Tibial artery (tissue), 4 donors: ENCODE results near the gene BIRC6.
"Not testable (repeated sequence)": the region's sequence is repeated elsewhere in the genome, so short reads cannot be mapped to it uniquely, and the experiment has no call there.

ENCODE experiments used
- DNase-seq, 2 donors: peaks; one replicate each; pipeline ENCODE4 v3.0.0-alpha.2; 2019
- H3K27ac ChIP-seq, 2 donors: fragments of 200-600 bp; sonication (generic) in 1 of 2; 1 replicate in 1 of 2; 2 replicates in 1 of 2; pipeline ENCODE4 v1.5.1; 2018 to 2019; ENCODE audit warnings: mild to moderate bottlenecking in 1 of 2
- H3K27me3 ChIP-seq, 2 donors: fragments of 200-600 bp; sonication (generic) in 1 of 2; one replicate each; pipeline versions ENCODE4 v1.5.1 to v1.6.0; 2016 to 2019
- H3K36me3 ChIP-seq, 3 donors: fragments of 200-600 bp; sonication (generic) in 2 of 3; one replicate each; pipeline ENCODE4 v1.5.1; 2016 to 2019; ENCODE audit warnings: mild to moderate bottlenecking in 2 of 3
- H3K4me1 ChIP-seq, 4 donors: fragments of 200-600 bp; sonication (generic) in 2 of 4; 1 replicate in 3 of 4; 2 replicates in 1 of 4; pipeline ENCODE4 v1.5.1; 2016 to 2019
- H3K4me3 ChIP-seq, 2 donors: fragments of 200-600 bp; sonication (generic) in 1 of 2; 1 replicate in 1 of 2; 2 replicates in 1 of 2; pipeline ENCODE4 v1.5.1; 2018 to 2019; ENCODE audit warnings: mild to moderate bottlenecking in 2 of 2
- H3K9me3 ChIP-seq, 3 donors: fragments of 200-600 bp; sonication (generic) in 1 of 3; one replicate each; pipeline ENCODE4 v1.5.1; 2016 to 2019
- CTCF ChIP-seq, 2 experiments: fragments of 200-600 bp in 1 of 2; fragments of 450-650 bp in 1 of 2; IDR thresholded peaks; one replicate each; pipeline ENCODE4 v1.5.1; 2017 to 2019; ENCODE audit warnings: antibody characterized with exemption in 2 of 2, mild to moderate bottlenecking in 1 of 2, moderate library complexity in 1 of 2
- intact Hi-C: fragments of 100-400 bp; cut with DNase I; formaldehyde crosslinking; loops from one replicate; pipeline ENCODE4 v1.15.0; 2023; ENCODE audit warnings: low total_unique reads

Gene BIRC6

GRCh38 chr2:32360416-32360815, 3.6 kb downstream of the BIRC6 start:
- Histone ChIP-seq H3K27me3 (no peaks in the 10 kb centered on the region), H3K36me3 (no peaks in the 10 kb centered on the region), H3K9me3 (no peaks in the 10 kb centered on the region), H3K4me1 (peaks cover 0 to 66% (median 38%) of the 10 kb centered on the region in 4 donors), H3K4me3 (no peak overlapping the region), H3K27ac (peak overlapping the region in 1 of 2 donors; percentile 22)
- TF ChIP-seq CTCF (IDR thresholded peaks at IDR 0.05) = no peak
- intact Hi-C loops = no loop called here
- DNase-seq = no peak

GRCh38 chr2:32362997-32363396, 6.2 kb downstream of the BIRC6 start:
- H3K9me3 ChIP-seq, H3K27me3 ChIP-seq, H3K27ac ChIP-seq, DNase-seq, H3K36me3 ChIP-seq, H3K4me3 ChIP-seq, intact Hi-C loops: not testable (repeated sequence)
- H3K4me1 ChIP-seq = peaks cover 0 to 87% (median 46%) of the 10 kb centered on the region in 4 donors

GRCh38 chr2:32363597-32363996, 6.8 kb downstream of the BIRC6 start:
- no peak for TF ChIP-seq CTCF (IDR thresholded peaks at IDR 0.05)
- DNase-seq = no peak
- Histone ChIP-seq H3K4me1 (peaks cover 0 to 87% (median 44%) of the 10 kb centered on the region in 4 donors), H3K27ac (no peak overlapping the region), H3K9me3 (no peaks in the 10 kb centered on the region), H3K4me3 (no peak overlapping the region), H3K27me3 (no peaks in the 10 kb centered on the region), H3K36me3 (no peaks in the 10 kb centered on the region)
- intact Hi-C loops = no loop called here

GRCh38 chr2:32364290-32364689, 7.5 kb downstream of the BIRC6 start:
- intact Hi-C loops, H3K4me3 ChIP-seq, H3K36me3 ChIP-seq, H3K27me3 ChIP-seq, DNase-seq, H3K9me3 ChIP-seq: not testable (repeated sequence)
- peaks cover 0 to 85% (median 37%) of the 10 kb centered on the region in 4 donors for H3K4me1 ChIP-seq
- peak overlapping the region in 1 of 2 donors; percentile 11 for H3K27ac ChIP-seq

- H3K36me3 ChIP-seq, H3K9me3 ChIP-seq, intact Hi-C loops, DNase-seq, H3K4me3 ChIP-seq, H3K27ac ChIP-seq, H3K27me3 ChIP-seq: not testable (repeated sequence)
- H3K4me1 ChIP-seq = peaks cover 0 to 80% (median 25%) of the 10 kb centered on the region in 4 donors
These were observed 8.9 kb downstream of the BIRC6 start for GRCh38 chr2:32365679-32366078.

GRCh38 chr2:32366595-32366994, 9.8 kb downstream of the BIRC6 start:
- Histone ChIP-seq H3K27ac (no peak overlapping the region), H3K27me3 (no peaks in the 10 kb centered on the region), H3K36me3 (peaks cover 0 to 2% (median 0%) of the 10 kb centered on the region in 3 donors), H3K9me3 (no peaks in the 10 kb centered on the region), H3K4me3 (no peak overlapping the region), H3K4me1 (peaks cover 0 to 81% (median 23%) of the 10 kb centered on the region in 4 donors)
- DNase-seq = no peak
- intact Hi-C loops = no loop called here
- TF ChIP-seq CTCF (IDR thresholded peaks at IDR 0.05) = no peak

- Histone ChIP-seq H3K4me1 (peaks cover 0 to 62% (median 21%) of the 10 kb centered on the region in 4 donors), H3K27ac (no peak overlapping the region), H3K36me3 (peaks cover 0 to 4% (median 0%) of the 10 kb centered on the region in 3 donors), H3K4me3 (no peak overlapping the region), H3K9me3 (no peaks in the 10 kb centered on the region), H3K27me3 (no peaks in the 10 kb centered on the region)
- DNase-seq = no peak
- intact Hi-C loops = no loop called here
- TF ChIP-seq CTCF (IDR thresholded peaks at IDR 0.05) = no peak
These were observed 12.4 kb downstream of the BIRC6 start for GRCh38 chr2:32369222-32369621.

- peaks cover 0 to 45% (median 9%) of the 10 kb centered on the region in 4 donors for H3K4me1 ChIP-seq
- H3K36me3 ChIP-seq, H3K27ac ChIP-seq, intact Hi-C loops, H3K27me3 ChIP-seq, H3K4me3 ChIP-seq, H3K9me3 ChIP-seq, DNase-seq: not testable (repeated sequence)
These were observed 14.1 kb downstream of the BIRC6 start for GRCh38 chr2:32370942-32371341.
